Posterior cingulate gyrus (tissue), 11 donors: ENCODE data around the gene NPHP4.

ENCODE experiments used
- DNase-seq, 10 donors: peaks; one replicate each; pipeline versions ENCODE4 v3.0.0 to v3.0.0-alpha.2; 2020 to 2021; ENCODE audit warnings: mixed read lengths in 3 of 10
- intact Hi-C: fragments of 100-400 bp; cut with DNase I; formaldehyde crosslinking; loops from one replicate; pipeline ENCODE4 v1.15.1; 2023

NPHP4 gene

GRCh38 chr1:5977494-5978444 lies 14.5 kb downstream of the NPHP4 start:
- intact Hi-C loops: loop anchor here (5.0 to 10.0 kb wide), 3 partner anchors 233 to 1325 kb away; partner anchors contain the start of gene AJAP1
- DNase-seq: peak in 2 of 10 donors; percentile 75 to 76

- DNase-seq: peak in 2 of 10 donors; percentile 57 to 58
- intact Hi-C loops: loop anchor here (5.0 to 10.0 kb wide), 3 partner anchors 232 to 1325 kb away; partner anchors contain the start of gene AJAP1
Observed at GRCh38 chr1:5976726-5977493, 15.3 kb downstream of the NPHP4 start.

GRCh38 chr1:5976231-5976630 lies 16.0 kb downstream of the NPHP4 start:
- intact Hi-C loops: loop anchor here (5.0 to 10.0 kb wide), 3 partner anchors 231 to 1324 kb away; partner anchors contain the start of gene AJAP1
- peak in 2 of 10 donors; percentile 62 to 66 for DNase-seq

- DNase-seq: peak in 9 of 10 donors; percentile 59 to 96 (median 73)
- intact Hi-C loops: loop anchor here (1.0 to 10.0 kb wide), 4 partner anchors 231 to 1323 kb away; partner anchors contain the start of gene AJAP1
Observed at GRCh38 chr1:5975133-5975880, 16.9 kb downstream of the NPHP4 start.

GRCh38 chr1:5974631-5975030 lies 17.6 kb downstream of the NPHP4 start:
- intact Hi-C loops: loop anchor here (1.0 to 10.0 kb wide), 4 partner anchors 230 to 1322 kb away; partner anchors contain the start of gene AJAP1
- peak in 1 of 10 donors; percentile 78 for DNase-seq

GRCh38 chr1:5973771-5974170 lies 18.5 kb downstream of the NPHP4 start:
- intact Hi-C loops: loop anchor here (10.0 kb wide), 2 partner anchors 229 to 339 kb away; no protein-coding TSS in a partner anchor
- peak; percentile 63 to 97 (median 74) for DNase-seq

- DNase-seq: no peak
- intact Hi-C loops: loop anchor here (10.0 kb wide), 2 partner anchors 227 to 337 kb away; no protein-coding TSS in a partner anchor
Observed at GRCh38 chr1:5972198-5972520, 20.1 kb downstream of the NPHP4 start.

GRCh38 chr1:5971471-5972197 lies 20.6 kb downstream of the NPHP4 start:
- DNase-seq: peak in 2 of 10 donors; percentile 62 to 78
- intact Hi-C loops: loop anchor here (10.0 kb wide), 2 partner anchors 227 to 337 kb away; no protein-coding TSS in a partner anchor

- peak in 2 of 10 donors; percentile 15 to 70 for DNase-seq
- intact Hi-C loops: loop anchor here (10.0 kb wide), 2 partner anchors 226 to 336 kb away; no protein-coding TSS in a partner anchor
Observed at GRCh38 chr1:5970610-5971273, 21.5 kb downstream of the NPHP4 start.

GRCh38 chr1:5969168-5969567 lies 23.1 kb downstream of the NPHP4 start:
- peak in 2 of 10 donors; percentile 14 to 27 for DNase-seq
- intact Hi-C loops: no loop called here

- peak in 2 of 10 donors; percentile 41 to 82 for DNase-seq
- intact Hi-C loops: no loop called here
Observed at GRCh38 chr1:5968161-5968736, 24.0 kb downstream of the NPHP4 start.

GRCh38 chr1:5967351-5968160 lies 24.7 kb downstream of the NPHP4 start:
- intact Hi-C loops: no loop called here
- peak in 5 of 10 donors; percentile 46 to 93 (median 83) for DNase-seq

- intact Hi-C loops: no loop called here
- peak in 2 of 10 donors; percentile 60 to 80 for DNase-seq
Observed at GRCh38 chr1:5966543-5967205, 25.6 kb downstream of the NPHP4 start.

GRCh38 chr1:5965586-5966131 lies 26.6 kb downstream of the NPHP4 start:
- DNase-seq: peak in 2 of 10 donors; percentile 46 to 52
- intact Hi-C loops: no loop called here

- intact Hi-C loops: no loop called here
- peak in 2 of 10 donors; percentile 58 to 63 for DNase-seq
Observed at GRCh38 chr1:5962265-5963105, 29.7 kb downstream of the NPHP4 start.
